ENCODE data around the gene ALX3.

ALX3 gene

DNA sequence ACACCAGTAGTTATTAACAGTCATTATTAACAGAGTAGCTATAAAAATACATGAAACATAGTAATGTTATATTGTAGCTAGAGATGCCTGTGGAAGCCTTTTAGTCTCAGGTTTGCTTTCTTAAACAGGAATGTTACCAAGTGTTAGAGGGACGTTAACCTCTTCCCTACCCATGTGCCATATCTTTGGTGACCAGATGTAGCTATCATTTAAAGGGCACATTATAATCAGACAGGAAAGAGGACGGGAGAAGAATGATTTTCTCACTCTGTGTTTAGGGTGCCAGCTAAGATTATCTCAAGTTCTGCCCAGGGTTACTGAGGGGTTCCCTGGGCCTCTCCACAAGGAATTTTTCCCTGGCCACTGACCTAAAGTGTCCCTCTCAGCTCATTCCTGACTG lies 20.9 kb upstream of the ALX3 start:
- no peak overlapping the region for H2AFZ ChIP-seq (ENCODE audit: low read depth, low read length, severe bottlenecking)
- no peak for TF ChIP-seq EZH2phosphoT487 (conservative IDR thresholded peaks at IDR 0.05; ENCODE audit: low read length)
- TF ChIP-seq, protein P1, sequence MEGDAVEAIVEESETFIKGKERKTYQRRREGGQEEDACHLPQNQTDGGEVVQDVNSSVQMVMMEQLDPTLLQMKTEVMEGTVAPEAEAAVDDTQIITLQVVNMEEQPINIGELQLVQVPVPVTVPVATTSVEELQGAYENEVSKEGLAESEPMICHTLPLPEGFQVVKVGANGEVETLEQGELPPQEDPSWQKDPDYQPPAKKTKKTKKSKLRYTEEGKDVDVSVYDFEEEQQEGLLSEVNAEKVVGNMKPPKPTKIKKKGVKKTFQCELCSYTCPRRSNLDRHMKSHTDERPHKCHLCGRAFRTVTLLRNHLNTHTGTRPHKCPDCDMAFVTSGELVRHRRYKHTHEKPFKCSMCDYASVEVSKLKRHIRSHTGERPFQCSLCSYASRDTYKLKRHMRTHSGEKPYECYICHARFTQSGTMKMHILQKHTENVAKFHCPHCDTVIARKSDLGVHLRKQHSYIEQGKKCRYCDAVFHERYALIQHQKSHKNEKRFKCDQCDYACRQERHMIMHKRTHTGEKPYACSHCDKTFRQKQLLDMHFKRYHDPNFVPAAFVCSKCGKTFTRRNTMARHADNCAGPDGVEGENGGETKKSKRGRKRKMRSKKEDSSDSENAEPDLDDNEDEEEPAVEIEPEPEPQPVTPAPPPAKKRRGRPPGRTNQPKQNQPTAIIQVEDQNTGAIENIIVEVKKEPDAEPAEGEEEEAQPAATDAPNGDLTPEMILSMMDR (IDR thresholded peaks at IDR 0.05; ENCODE audit: insufficient read depth, low read length, poor library complexity, severe bottlenecking) = no peak
- H3K27ac ChIP-seq (ENCODE audit: low read depth, low read length) = no peak overlapping the region
- no peaks in the 10 kb centered on the region for H3K79me2 ChIP-seq (ENCODE audit: insufficient read depth, low read length)
- H3K36me3 ChIP-seq (ENCODE audit: low read length) = no peaks in the 10 kb centered on the region
- no peaks in the 10 kb centered on the region for H3K9me2 ChIP-seq (replicated peaks; ENCODE audit: insufficient read depth, low read length)
- no peaks in the 10 kb centered on the region for H3K27me3 ChIP-seq (ENCODE audit: low read length)
- no peaks in the 10 kb centered on the region for H3K9me3 ChIP-seq (ENCODE audit: insufficient read depth, low read length)
- H3K4me3 ChIP-seq (ENCODE audit: insufficient read depth, low read length, poor library complexity, severe bottlenecking) = no peak overlapping the region
- no peak overlapping the region for H3K9ac ChIP-seq (ENCODE audit: low read length)
- H3K4me2 ChIP-seq (ENCODE audit: low read depth, low read length, poor library complexity, severe bottlenecking) = no peak overlapping the region
- H3F3A ChIP-seq (ENCODE audit: insufficient read depth) = no peaks in the 10 kb centered on the region
- no peaks in the 10 kb centered on the region for H4K20me1 ChIP-seq (ENCODE audit: low read depth, low read length)

- H3F3A ChIP-seq (ENCODE audit: insufficient read depth) = no peaks in the 10 kb centered on the region
- no peak overlapping the region for H3K4me2 ChIP-seq (ENCODE audit: low read depth, low read length, poor library complexity, severe bottlenecking)
- H3K9ac ChIP-seq (ENCODE audit: low read length) = no peak overlapping the region
- TF ChIP-seq, protein P1 (IDR thresholded peaks at IDR 0.05; ENCODE audit: insufficient read depth, low read length, poor library complexity, severe bottlenecking) = no peak
- no peak for TF ChIP-seq EZH2phosphoT487 (conservative IDR thresholded peaks at IDR 0.05; ENCODE audit: low read length)
- no peak overlapping the region for H2AFZ ChIP-seq (ENCODE audit: low read depth, low read length, severe bottlenecking)
- no peaks in the 10 kb centered on the region for H3K36me3 ChIP-seq (ENCODE audit: low read length)
- no peaks in the 10 kb centered on the region for H3K27me3 ChIP-seq (ENCODE audit: low read length)
- H3K4me3 ChIP-seq (ENCODE audit: insufficient read depth, low read length, poor library complexity, severe bottlenecking) = no peak overlapping the region
- no peaks in the 10 kb centered on the region for H3K9me3 ChIP-seq (ENCODE audit: insufficient read depth, low read length)
- H3K9me2 ChIP-seq (replicated peaks; ENCODE audit: insufficient read depth, low read length) = no peaks in the 10 kb centered on the region
- H4K20me1 ChIP-seq (ENCODE audit: low read depth, low read length) = no peaks in the 10 kb centered on the region
- no peak overlapping the region for H3K27ac ChIP-seq (ENCODE audit: low read depth, low read length)
- no peaks in the 10 kb centered on the region for H3K79me2 ChIP-seq (ENCODE audit: insufficient read depth, low read length)
Measured at GRCh38 chr1:110089561-110090275, 19.2 kb upstream of the ALX3 start.

- no peaks in the 10 kb centered on the region for H4K20me1 ChIP-seq (ENCODE audit: low read depth, low read length)
- no peaks in the 10 kb centered on the region for H3K9me2 ChIP-seq (replicated peaks; ENCODE audit: insufficient read depth, low read length)
- no peak overlapping the region for H3K4me3 ChIP-seq (ENCODE audit: insufficient read depth, low read length, poor library complexity, severe bottlenecking)
- H3K9me3 ChIP-seq (ENCODE audit: insufficient read depth, low read length) = no peaks in the 10 kb centered on the region
- H2AFZ ChIP-seq (ENCODE audit: low read depth, low read length, severe bottlenecking) = no peak overlapping the region
- H3K9ac ChIP-seq (ENCODE audit: low read length) = no peak overlapping the region
- H3K4me2 ChIP-seq (ENCODE audit: low read depth, low read length, poor library complexity, severe bottlenecking) = no peak overlapping the region
- H3K79me2 ChIP-seq (ENCODE audit: insufficient read depth, low read length) = no peaks in the 10 kb centered on the region
- no peaks in the 10 kb centered on the region for H3K27me3 ChIP-seq (ENCODE audit: low read length)
- TF ChIP-seq, protein P1 (IDR thresholded peaks at IDR 0.05; ENCODE audit: insufficient read depth, low read length, poor library complexity, severe bottlenecking) = no peak
- TF ChIP-seq EZH2phosphoT487 (conservative IDR thresholded peaks at IDR 0.05; ENCODE audit: low read length) = no peak
- H3F3A ChIP-seq (ENCODE audit: insufficient read depth) = no peaks in the 10 kb centered on the region
- H3K27ac ChIP-seq (ENCODE audit: low read depth, low read length) = no peak overlapping the region
- no peaks in the 10 kb centered on the region for H3K36me3 ChIP-seq (ENCODE audit: low read length)
Measured at GRCh38 chr1:110088739-110089316, 18.4 kb upstream of the ALX3 start.

Data from SU-DHL-6 (cell line).